Measurements from ENCODE around the gene MCCC2. TPM values are rescaled to one million over a fixed set of nuclear protein-coding genes. Genes with fewer than 3 reads are reported as not detected.

Gene MCCC2
- total RNA-seq, 1 experiment from 2014 or later: 51.8 TPM

Small RNA genes within 50 kb of the gene (small RNA-seq; reads per million reads assigned to genes)
- gene HMGN1P12: 0 reads per million in 2 experiments

Other genes starting within 250 kb of the MCCC2 start
- gene BDP1, start 131.7 kb upstream of the MCCC2 start, total RNA-seq (2014; rRNA removed; shearing (Covaris generic)): 32.5 and 37.4 TPM in 2 replicates
- gene CARTPT, start 131.9 kb downstream of the MCCC2 start, total RNA-seq (2014; rRNA removed; shearing (Covaris generic)): not detected in 2 replicates